Liver (tissue), 3 donors: ENCODE results near the gene ZNF419.
"Not testable (repeated sequence)": the region's sequence is repeated elsewhere in the genome, so short reads cannot be mapped to it uniquely, and the experiment has no call there.

Experiments
- GABPA ChIP-seq, 2 donors: IDR thresholded peaks in 1 of 2; conservative IDR thresholded peaks in 1 of 2; 2 replicates each; pipeline ENCODE4 v1.6.1; 2016; ENCODE audit warnings: antibody characterized with exemption in 2 of 2, mild to moderate bottlenecking in 1 of 2, moderate library complexity in 1 of 2
- TAF1 ChIP-seq: conservative IDR thresholded peaks from 2 replicates; pipeline ENCODE4 v1.6.1; 2016; ENCODE audit warnings: antibody characterized with exemption, mild to moderate bottlenecking
- TF ChIP-seq, protein P1 (sequence below): IDR thresholded peaks from 2 replicates; pipeline ENCODE4 v1.6.1; 2016; ENCODE audit warnings: antibody characterized with exemption
- TF ChIP-seq, protein P2 (sequence below): fragments of 150-350 bp; IDR thresholded peaks from 2 replicates; pipeline ENCODE4 v1.5.1; 2017; ENCODE audit warnings: improper control_type of control experiment, low read depth, low read length; ENCODE audit not compliant: missing input control
- donor health status: healthy.
- donor health status: healthy.

DNA sequence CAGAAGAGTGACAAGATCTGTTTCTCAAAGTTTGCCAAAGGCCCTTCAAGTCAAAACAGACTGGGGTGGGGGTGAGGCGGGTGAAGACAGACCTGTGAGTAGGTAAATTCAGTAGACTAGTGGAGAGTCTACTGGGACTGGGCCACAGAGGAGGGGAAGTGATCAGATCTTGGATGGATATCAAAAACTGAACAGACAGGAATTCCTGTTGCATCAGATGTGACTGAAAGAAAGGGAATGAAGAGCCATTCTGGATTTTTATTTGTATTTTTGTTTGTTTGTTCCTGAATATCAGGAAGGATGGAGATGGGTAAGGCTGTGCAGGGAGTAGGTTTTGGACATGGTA, 722 bp downstream of the ZNF419 start:
- TF ChIP-seq, protein P1, sequence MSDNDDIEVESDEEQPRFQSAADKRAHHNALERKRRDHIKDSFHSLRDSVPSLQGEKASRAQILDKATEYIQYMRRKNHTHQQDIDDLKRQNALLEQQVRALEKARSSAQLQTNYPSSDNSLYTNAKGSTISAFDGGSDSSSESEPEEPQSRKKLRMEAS: not testable (repeated sequence)
- TF ChIP-seq, protein P2, sequence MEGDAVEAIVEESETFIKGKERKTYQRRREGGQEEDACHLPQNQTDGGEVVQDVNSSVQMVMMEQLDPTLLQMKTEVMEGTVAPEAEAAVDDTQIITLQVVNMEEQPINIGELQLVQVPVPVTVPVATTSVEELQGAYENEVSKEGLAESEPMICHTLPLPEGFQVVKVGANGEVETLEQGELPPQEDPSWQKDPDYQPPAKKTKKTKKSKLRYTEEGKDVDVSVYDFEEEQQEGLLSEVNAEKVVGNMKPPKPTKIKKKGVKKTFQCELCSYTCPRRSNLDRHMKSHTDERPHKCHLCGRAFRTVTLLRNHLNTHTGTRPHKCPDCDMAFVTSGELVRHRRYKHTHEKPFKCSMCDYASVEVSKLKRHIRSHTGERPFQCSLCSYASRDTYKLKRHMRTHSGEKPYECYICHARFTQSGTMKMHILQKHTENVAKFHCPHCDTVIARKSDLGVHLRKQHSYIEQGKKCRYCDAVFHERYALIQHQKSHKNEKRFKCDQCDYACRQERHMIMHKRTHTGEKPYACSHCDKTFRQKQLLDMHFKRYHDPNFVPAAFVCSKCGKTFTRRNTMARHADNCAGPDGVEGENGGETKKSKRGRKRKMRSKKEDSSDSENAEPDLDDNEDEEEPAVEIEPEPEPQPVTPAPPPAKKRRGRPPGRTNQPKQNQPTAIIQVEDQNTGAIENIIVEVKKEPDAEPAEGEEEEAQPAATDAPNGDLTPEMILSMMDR: not testable (repeated sequence)
- TF ChIP-seq TAF1; GABPA (IDR thresholded peaks at IDR 0.05 in 1 of 2, conservative IDR thresholded peaks at IDR 0.05 in 1 of 2): not testable (repeated sequence)
